Erythroblast (primary cell): ENCODE results near the gene CTAGE8.
"Not testable (repeated sequence)": the region's sequence is repeated elsewhere in the genome, so short reads cannot be mapped to it uniquely, and the experiment has no call there.

Source experiments
- GATA1 ChIP-seq: IDR thresholded peaks from 2 replicates; pipeline ENCODE4 v1.6.1; 2011; ENCODE audit warnings: low read depth, mild to moderate bottlenecking, control low read depth, low read length, moderate library complexity
- POLR2A ChIP-seq: IDR thresholded peaks from 2 replicates; pipeline ENCODE4 v1.6.1; 2011; ENCODE audit warnings: mild to moderate bottlenecking, low read length

- not testable (repeated sequence) for TF ChIP-seq POLR2A, GATA1
Measured at GRCh38 chr7:144311218-144311617, 42.1 kb upstream of the CTAGE8 start.
